Panc1 (cell line): ENCODE data around the gene UBE2G1. TPM values are rescaled to one million over a fixed set of nuclear protein-coding genes. Genes with fewer than 3 reads are reported as not detected.

Experiments used
- ATAC-seq: fragments of 200-7000 bp; cut with Tn5 transposase; 2 replicates; pipeline ENCODE4 v1.9.1; 2020; ENCODE audit warnings: mild to moderate bottlenecking, moderate library complexity
- BruUV-seq: library from RNA; stranded (reverse); fragments of 400-500 nt; replicated peaks from 2 replicates; lab custom pipeline; 2021; lab: Mats Ljungman, UMichigan
- CTCF ChIA-PET: fragments of 300-600 bp; sonication (Branson Sonifier 250); formaldehyde crosslinking; loops from one replicate; lab custom pipeline; 2022; ENCODE audit warnings: antibody characterized with exemption; lab: Charles Lee
- POLR2A ChIA-PET: fragments of 300-600 bp; sonication (Branson Sonifier 250); formaldehyde crosslinking; loops from one replicate; lab custom pipeline; 2022; ENCODE audit warnings: antibody characterized with exemption; lab: Charles Lee
- DNase-seq: peaks from one replicate; pipeline ENCODE4 v3.0.0-alpha.2; 2010; ENCODE audit warnings: low read depth, low spot score
- H3K27ac ChIP-seq: 2 replicates; pipeline ENCODE4 v1.5.1; 2011; ENCODE audit warnings: mild to moderate bottlenecking, low read length, inconsistent platforms
- H3K27me3 ChIP-seq: fragments of 200-500 bp; sonication (Bioruptor generic); 2 replicates; pipeline ENCODE4 v1.6.0; 2014; ENCODE audit warnings: low read length, inconsistent platforms; ENCODE audit not compliant: control insufficient read depth, insufficient read depth
- H3K36me3 ChIP-seq: fragments of 200-500 bp; sonication (Bioruptor generic); 2 replicates; pipeline ENCODE4 v1.5.1; 2014; ENCODE audit warnings: inconsistent platforms, mild to moderate bottlenecking, low read length, moderate library complexity; ENCODE audit not compliant: control insufficient read depth, insufficient read depth
- H3K4me1 ChIP-seq: 2 replicates; pipeline ENCODE4 v1.5.1; 2011; ENCODE audit warnings: inconsistent platforms, mild to moderate bottlenecking, low read length, moderate library complexity; ENCODE audit not compliant: control insufficient read depth, insufficient read depth
- H3K4me3 ChIP-seq, 2 experiments: 2 replicates each; pipeline ENCODE4 v1.5.1; 2011 to 2012; ENCODE audit warnings: low read depth in 2 of 2, low read length in 2 of 2, mild to moderate bottlenecking in 2 of 2, inconsistent platforms in 1 of 2, moderate library complexity in 1 of 2
- H3K9me3 ChIP-seq: fragments of 200-500 bp; sonication (Bioruptor generic); 2 replicates; pipeline ENCODE4 v1.5.1; 2014; ENCODE audit warnings: low read depth, mild to moderate bottlenecking, inconsistent platforms, low read length, moderate library complexity; ENCODE audit not compliant: control insufficient read depth, insufficient read depth
- POLR2AphosphoS5 ChIP-seq: IDR thresholded peaks from 2 replicates; pipeline ENCODE4 v1.6.1; 2012; ENCODE audit warnings: mild to moderate bottlenecking, low read depth, low read length, moderate library complexity
- SIN3A ChIP-seq: IDR thresholded peaks from 2 replicates; pipeline ENCODE4 v1.6.1; 2012; ENCODE audit warnings: low read depth, mild to moderate bottlenecking, low read length, moderate library complexity, borderline replicate concordance; ENCODE audit not compliant: insufficient read depth
- TCF7L2 ChIP-seq: IDR thresholded peaks from 2 replicates; pipeline ENCODE4 v1.6.1; 2011; ENCODE audit warnings: mild to moderate bottlenecking, low read depth, low read length, inconsistent platforms
- in situ Hi-C: cut with HindIII; loops from 2 replicates; pipeline ENCODE4 v1.10.0; 2016; ENCODE audit warnings: low sequenced_read_pairs, low pct_unique_long_range_greater_than_20kb
- intact Hi-C: fragments of 100-400 bp; cut with micrococcal nuclease; formaldehyde crosslinking; loops from one replicate; pipeline ENCODE4 v1.10.0; 2022; ENCODE audit not compliant: unreplicated experiment
- total RNA-seq: library from RNA; stranded (reverse); gene quantifications from one replicate; pipeline ENCODE4 v1.2.1, GENCODE V29; 2021; ENCODE audit not compliant: unreplicated experiment
- TF ChIP-seq, protein P1 (sequence below), 2 experiments: IDR thresholded peaks; 2 replicates each; pipeline ENCODE4 v1.6.1; 2011 to 2012; ENCODE audit warnings: low read depth in 2 of 2, control low read depth in 1 of 2, low read length in 1 of 2, mild to moderate bottlenecking in 1 of 2, moderate library complexity in 1 of 2; ENCODE audit not compliant: insufficient read depth in 1 of 2
- TF ChIP-seq, protein P2 (sequence below): fragments of 450-650 bp; IDR thresholded peaks from 2 replicates; pipeline ENCODE4 v1.5.1; 2017; ENCODE audit warnings: mild to moderate bottlenecking

UBE2G1 gene
- total RNA-seq, 1 experiment from 2014 or later: 119 TPM

DNA sequence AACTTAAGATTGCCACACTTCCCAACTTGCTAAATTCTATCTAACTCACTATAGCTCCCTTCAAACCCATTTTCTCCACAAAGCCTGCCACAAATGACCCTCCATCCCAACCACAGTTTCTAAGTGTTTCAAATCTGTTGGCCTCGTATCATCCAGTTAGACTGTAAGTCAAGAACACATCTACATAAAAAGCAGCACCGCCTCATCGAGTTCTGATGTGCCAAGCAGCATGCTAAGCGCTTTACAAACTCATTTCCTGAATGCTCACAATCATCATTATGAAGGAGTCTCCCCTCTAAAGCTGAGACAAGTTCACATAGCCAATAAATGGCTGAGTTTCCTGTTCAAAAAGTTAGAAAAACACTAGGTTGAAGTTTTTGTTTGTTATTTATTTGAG lies 93.5 kb downstream of the UBE2G1 start:
- ATAC-seq: no peak
- in situ Hi-C loops: no loop called here
- no TSS peak for BruUV-seq
- DNase-seq: no peak
- intact Hi-C loops: no loop called here
- ChIA-PET CTCF (no interaction called here), POLR2A (no interaction called here)
- Histone ChIP-seq H3K27ac (no peak overlapping the region), H3K4me1 (no peaks in the 10 kb centered on the region), H3K27me3 (no peaks in the 10 kb centered on the region), H3K36me3 (peaks cover 18% of the 10 kb centered on the region), H3K9me3 (no peaks in the 10 kb centered on the region), H3K4me3 (no peak overlapping the region)
- no peak for TF ChIP-seq SIN3A

DNA sequence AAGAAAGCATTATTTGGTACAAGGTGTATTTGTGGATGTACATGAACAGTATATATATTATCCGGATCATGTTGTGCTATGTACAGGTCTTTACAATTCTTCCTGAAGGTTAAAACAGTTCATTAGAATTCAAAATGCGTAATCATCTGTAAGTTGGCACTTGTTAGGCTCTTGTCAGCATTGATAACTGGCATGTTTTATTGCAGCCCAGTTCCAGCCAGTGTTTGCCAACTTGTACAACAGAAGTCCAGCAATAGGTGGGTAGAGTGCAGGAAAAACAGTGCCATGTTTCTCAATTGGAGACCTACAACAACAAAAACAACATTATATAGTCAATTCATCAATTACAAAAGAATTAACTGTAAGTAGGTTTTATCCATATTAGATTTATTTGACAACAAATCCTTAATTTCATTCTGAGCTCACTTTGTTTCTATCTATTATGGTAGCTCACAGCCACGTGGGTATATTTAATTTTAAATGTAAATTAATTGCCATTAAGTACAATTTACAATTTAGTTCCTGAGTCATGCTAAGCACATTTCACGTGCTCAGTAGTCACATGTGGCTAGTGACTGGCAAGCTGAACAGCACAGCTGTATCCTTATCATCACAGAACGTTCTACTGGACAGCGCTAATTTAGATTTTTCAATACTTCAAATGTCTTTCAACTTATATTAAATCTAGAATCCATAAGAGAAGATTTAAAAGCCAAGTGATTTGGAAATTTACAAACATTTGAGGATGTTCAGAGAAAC lies 94.1 kb downstream of the UBE2G1 start:
- Histone ChIP-seq H3K4me3 (no peak overlapping the region), H3K36me3 (peaks cover 18% of the 10 kb centered on the region), H3K27me3 (no peaks in the 10 kb centered on the region), H3K9me3 (no peaks in the 10 kb centered on the region), H3K27ac (no peak overlapping the region), H3K4me1 (no peaks in the 10 kb centered on the region)
- no peak for ATAC-seq
- intact Hi-C loops: no loop called here
- no peak for DNase-seq
- in situ Hi-C loops: no loop called here
- TF ChIP-seq, protein P1, sequence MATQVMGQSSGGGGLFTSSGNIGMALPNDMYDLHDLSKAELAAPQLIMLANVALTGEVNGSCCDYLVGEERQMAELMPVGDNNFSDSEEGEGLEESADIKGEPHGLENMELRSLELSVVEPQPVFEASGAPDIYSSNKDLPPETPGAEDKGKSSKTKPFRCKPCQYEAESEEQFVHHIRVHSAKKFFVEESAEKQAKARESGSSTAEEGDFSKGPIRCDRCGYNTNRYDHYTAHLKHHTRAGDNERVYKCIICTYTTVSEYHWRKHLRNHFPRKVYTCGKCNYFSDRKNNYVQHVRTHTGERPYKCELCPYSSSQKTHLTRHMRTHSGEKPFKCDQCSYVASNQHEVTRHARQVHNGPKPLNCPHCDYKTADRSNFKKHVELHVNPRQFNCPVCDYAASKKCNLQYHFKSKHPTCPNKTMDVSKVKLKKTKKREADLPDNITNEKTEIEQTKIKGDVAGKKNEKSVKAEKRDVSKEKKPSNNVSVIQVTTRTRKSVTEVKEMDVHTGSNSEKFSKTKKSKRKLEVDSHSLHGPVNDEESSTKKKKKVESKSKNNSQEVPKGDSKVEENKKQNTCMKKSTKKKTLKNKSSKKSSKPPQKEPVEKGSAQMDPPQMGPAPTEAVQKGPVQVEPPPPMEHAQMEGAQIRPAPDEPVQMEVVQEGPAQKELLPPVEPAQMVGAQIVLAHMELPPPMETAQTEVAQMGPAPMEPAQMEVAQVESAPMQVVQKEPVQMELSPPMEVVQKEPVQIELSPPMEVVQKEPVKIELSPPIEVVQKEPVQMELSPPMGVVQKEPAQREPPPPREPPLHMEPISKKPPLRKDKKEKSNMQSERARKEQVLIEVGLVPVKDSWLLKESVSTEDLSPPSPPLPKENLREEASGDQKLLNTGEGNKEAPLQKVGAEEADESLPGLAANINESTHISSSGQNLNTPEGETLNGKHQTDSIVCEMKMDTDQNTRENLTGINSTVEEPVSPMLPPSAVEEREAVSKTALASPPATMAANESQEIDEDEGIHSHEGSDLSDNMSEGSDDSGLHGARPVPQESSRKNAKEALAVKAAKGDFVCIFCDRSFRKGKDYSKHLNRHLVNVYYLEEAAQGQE (IDR thresholded peaks at IDR 0.05; ENCODE audit: insufficient read depth in 1 of 2, low read depth in 2 of 2, low read length in 1 of 2): no peak
- TF ChIP-seq, protein P2, sequence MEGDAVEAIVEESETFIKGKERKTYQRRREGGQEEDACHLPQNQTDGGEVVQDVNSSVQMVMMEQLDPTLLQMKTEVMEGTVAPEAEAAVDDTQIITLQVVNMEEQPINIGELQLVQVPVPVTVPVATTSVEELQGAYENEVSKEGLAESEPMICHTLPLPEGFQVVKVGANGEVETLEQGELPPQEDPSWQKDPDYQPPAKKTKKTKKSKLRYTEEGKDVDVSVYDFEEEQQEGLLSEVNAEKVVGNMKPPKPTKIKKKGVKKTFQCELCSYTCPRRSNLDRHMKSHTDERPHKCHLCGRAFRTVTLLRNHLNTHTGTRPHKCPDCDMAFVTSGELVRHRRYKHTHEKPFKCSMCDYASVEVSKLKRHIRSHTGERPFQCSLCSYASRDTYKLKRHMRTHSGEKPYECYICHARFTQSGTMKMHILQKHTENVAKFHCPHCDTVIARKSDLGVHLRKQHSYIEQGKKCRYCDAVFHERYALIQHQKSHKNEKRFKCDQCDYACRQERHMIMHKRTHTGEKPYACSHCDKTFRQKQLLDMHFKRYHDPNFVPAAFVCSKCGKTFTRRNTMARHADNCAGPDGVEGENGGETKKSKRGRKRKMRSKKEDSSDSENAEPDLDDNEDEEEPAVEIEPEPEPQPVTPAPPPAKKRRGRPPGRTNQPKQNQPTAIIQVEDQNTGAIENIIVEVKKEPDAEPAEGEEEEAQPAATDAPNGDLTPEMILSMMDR: no peak
- TF ChIP-seq TCF7L2 (no peak), POLR2AphosphoS5 (no peak), SIN3A (no peak)
- POLR2A ChIA-PET: no interaction called here
- BruUV-seq: no TSS peak
- CTCF ChIA-PET: no interaction called here

DNA sequence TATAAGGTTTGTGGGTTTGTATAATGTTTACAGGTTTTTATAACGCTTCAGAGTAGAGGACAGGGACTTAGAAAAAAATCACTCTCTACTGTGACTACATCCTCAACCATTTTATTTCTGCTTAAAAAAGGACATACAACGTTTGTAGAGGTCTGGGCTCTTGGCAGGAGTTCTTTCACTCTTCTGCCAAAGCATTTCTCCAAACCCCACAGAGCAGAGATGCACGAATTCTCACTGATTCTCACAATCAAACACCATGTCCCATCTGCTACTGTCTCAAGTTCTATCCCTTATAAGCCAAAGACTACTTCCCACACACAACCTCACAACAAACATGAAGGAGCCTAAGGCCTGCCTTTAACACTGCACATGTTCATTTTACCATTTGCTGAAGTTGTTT lies 95.7 kb downstream of the UBE2G1 start:
- peaks cover 16% of the 10 kb centered on the region for H3K36me3 ChIP-seq
- ChIA-PET CTCF (no interaction called here), POLR2A (interaction anchor here (0.6 kb wide), 1 partner anchor 67 kb away, joined by 3 read pairs; no protein-coding TSS in a partner anchor)
- ATAC-seq (no peak), DNase-seq (no peak)
- H3K27ac ChIP-seq: no peak overlapping the region
- H3K9me3 ChIP-seq: no peaks in the 10 kb centered on the region
- H3K27me3 ChIP-seq: no peaks in the 10 kb centered on the region
- BruUV-seq: no TSS peak
- no peak overlapping the region for H3K4me3 ChIP-seq
- intact Hi-C loops: no loop called here
- H3K4me1 ChIP-seq: no peaks in the 10 kb centered on the region
- no peak for TF ChIP-seq SIN3A
- TF ChIP-seq, protein P2: no peak
- in situ Hi-C loops: no loop called here
